Naive B cell (primary cell): ENCODE data around the gene XDH. TPM values are rescaled to one million over a fixed set of nuclear protein-coding genes. Genes with fewer than 3 reads are reported as not detected.

Source experiments
- ATAC-seq, 2 donors: fragments of 150-1000 bp; cut with Tn5 transposase; 2 replicates each; pipeline ENCODE4 v1.10.0; 2021; ENCODE audit warnings: low read depth in 2 of 2, mild to moderate bottlenecking in 2 of 2, moderate library complexity in 2 of 2
- DNase-seq: peaks from one replicate; pipeline ENCODE4 v3.0.0; 2022
- H3K27ac Mint-ChIP-seq, 6 donors: one replicate each; pipeline ENCODE4 v1.8.0; 2020 to 2022; ENCODE audit warnings: mild to moderate bottlenecking in 6 of 6, mixed read lengths in 6 of 6, moderate library complexity in 5 of 6, inconsistent platforms in 2 of 6
- H3K27me3 Mint-ChIP-seq, 3 donors: one replicate each; pipeline ENCODE4 v1.8.0; 2021 to 2022; ENCODE audit warnings: mixed read lengths in 3 of 3, mild to moderate bottlenecking in 1 of 3
- H3K36me3 Mint-ChIP-seq, 2 donors: one replicate each; pipeline ENCODE4 v1.8.0; 2020 to 2022; ENCODE audit warnings: mixed read lengths in 2 of 2, inconsistent platforms in 1 of 2, mild to moderate bottlenecking in 1 of 2
- H3K4me1 Mint-ChIP-seq, 3 donors: one replicate each; pipeline ENCODE4 v1.8.0; 2020 to 2022; ENCODE audit warnings: mixed read lengths in 3 of 3, inconsistent platforms in 1 of 3, mild to moderate bottlenecking in 1 of 3, moderate library complexity in 1 of 3
- H3K4me3 Mint-ChIP-seq, 8 donors: one replicate each; pipeline ENCODE4 v1.8.0; 2020 to 2022; ENCODE audit warnings: mild to moderate bottlenecking in 8 of 8, mixed read lengths in 8 of 8, moderate library complexity in 8 of 8, inconsistent platforms in 2 of 8
- H3K9me3 Mint-ChIP-seq, 7 donors: one replicate each; pipeline ENCODE4 v1.8.0; 2020 to 2022; ENCODE audit warnings: mixed read lengths in 7 of 7, mild to moderate bottlenecking in 5 of 7, inconsistent platforms in 2 of 7, moderate library complexity in 1 of 7
- polyA plus RNA-seq, 6 donors: library from polyadenylated mRNA; unstranded; fragments of 300-500 nt; fragmentation: Illumina TruSeq; gene quantifications; one replicate each; pipeline ENCODE4 v1.2.3, GENCODE V29; 2021; ENCODE audit warnings: low read depth in 6 of 6

Gene XDH
- polyA plus RNA-seq, 6 donors from 2014 or later, result not detected

- Mint-ChIP-seq H3K9me3 (peaks cover 13 to 66% (median 29%) of the 10 kb centered on the region in 7 donors), H3K36me3 (peaks cover 12 to 16% of the 10 kb centered on the region in 2 donors), H3K27me3 (peaks cover 8 to 10% (median 9%) of the 10 kb centered on the region in 3 donors), H3K4me3 (no peak overlapping the region), H3K27ac (no peak overlapping the region), H3K4me1 (no peaks in the 10 kb centered on the region)
- DNase-seq, result no peak
- no peak for ATAC-seq
Observed at GRCh38 chr2:31420936-31421335, 6.4 kb upstream of the XDH start.

- H3K9me3 Mint-ChIP-seq, result peaks cover 10 to 65% (median 29%) of the 10 kb centered on the region in 7 donors
- H3K27ac Mint-ChIP-seq, result no peak overlapping the region
- peaks cover 3 to 10% (median 5%) of the 10 kb centered on the region in 3 donors for H3K27me3 Mint-ChIP-seq
- peaks cover 12 to 16% of the 10 kb centered on the region in 2 donors for H3K36me3 Mint-ChIP-seq
- no peak overlapping the region for H3K4me3 Mint-ChIP-seq
- no peak for ATAC-seq
- DNase-seq, result no peak
- no peaks in the 10 kb centered on the region for H3K4me1 Mint-ChIP-seq
Observed at GRCh38 chr2:31419386-31419785, 4.8 kb upstream of the XDH start.

- no peak for ATAC-seq
- Mint-ChIP-seq H3K27ac (no peak overlapping the region), H3K36me3 (peaks cover 8 to 16% of the 10 kb centered on the region in 2 donors), H3K27me3 (peaks cover 5 to 8% (median 7%) of the 10 kb centered on the region in 3 donors), H3K4me1 (no peaks in the 10 kb centered on the region), H3K9me3 (peaks cover 10 to 32% (median 22%) of the 10 kb centered on the region in 7 donors), H3K4me3 (no peak overlapping the region)
- DNase-seq, result no peak
Observed at GRCh38 chr2:31415421-31415820, 879 bp upstream of the XDH start.

- Mint-ChIP-seq H3K36me3 (peaks cover 4 to 11% of the 10 kb centered on the region in 2 donors), H3K9me3 (peaks cover 3 to 18% (median 11%) of the 10 kb centered on the region in 7 donors), H3K27me3 (peaks cover 7 to 15% (median 15%) of the 10 kb centered on the region in 3 donors), H3K4me1 (no peaks in the 10 kb centered on the region), H3K4me3 (no peak overlapping the region), H3K27ac (no peak overlapping the region)
- DNase-seq, result no peak
- no peak for ATAC-seq
Observed at GRCh38 chr2:31413862-31414550, 536 bp downstream of the XDH start.

GRCh38 chr2:31413025-31413424 lies 1.5 kb downstream of the XDH start:
- Mint-ChIP-seq H3K27me3 (peaks cover 15 to 25% (median 25%) of the 10 kb centered on the region in 3 donors), H3K36me3 (peaks cover 0 to 1% of the 10 kb centered on the region in 2 donors), H3K9me3 (peaks cover 0 to 8% (median 2%) of the 10 kb centered on the region in 7 donors), H3K27ac (no peak overlapping the region), H3K4me1 (no peaks in the 10 kb centered on the region), H3K4me3 (no peak overlapping the region)
- DNase-seq (no peak), ATAC-seq (no peak)

- DNase-seq (no peak), ATAC-seq (no peak)
- no peak overlapping the region for H3K27ac Mint-ChIP-seq
- H3K4me3 Mint-ChIP-seq, result no peak overlapping the region
- no peaks in the 10 kb centered on the region for H3K4me1 Mint-ChIP-seq
- peaks cover 19 to 33% (median 28%) of the 10 kb centered on the region in 3 donors for H3K27me3 Mint-ChIP-seq
- no peaks in the 10 kb centered on the region for H3K36me3 Mint-ChIP-seq
- no peaks in the 10 kb centered on the region for H3K9me3 Mint-ChIP-seq
Observed at GRCh38 chr2:31411771-31412170, 2.8 kb downstream of the XDH start.

GRCh38 chr2:31406593-31407385 lies 7.8 kb downstream of the XDH start:
- H3K9me3 Mint-ChIP-seq, result no peaks in the 10 kb centered on the region
- H3K27me3 Mint-ChIP-seq, result peaks cover 21 to 32% (median 23%) of the 10 kb centered on the region in 3 donors
- no peaks in the 10 kb centered on the region for H3K36me3 Mint-ChIP-seq
- no peak for DNase-seq
- no peak overlapping the region for H3K27ac Mint-ChIP-seq
- no peak overlapping the region for H3K4me3 Mint-ChIP-seq
- ATAC-seq, result no peak
- H3K4me1 Mint-ChIP-seq, result no peaks in the 10 kb centered on the region

GRCh38 chr2:31404827-31405226 lies 9.7 kb downstream of the XDH start:
- Mint-ChIP-seq H3K9me3 (peaks cover 0 to 4% (median under 1%) of the 10 kb centered on the region in 7 donors), H3K36me3 (no peaks in the 10 kb centered on the region), H3K4me3 (no peak overlapping the region), H3K4me1 (no peaks in the 10 kb centered on the region), H3K27ac (no peak overlapping the region), H3K27me3 (peaks cover 20 to 30% (median 29%) of the 10 kb centered on the region in 3 donors)
- DNase-seq (no peak), ATAC-seq (no peak)

GRCh38 chr2:31404302-31404701 lies 10.2 kb downstream of the XDH start:
- peaks cover 0 to 6% (median 4%) of the 10 kb centered on the region in 7 donors for H3K9me3 Mint-ChIP-seq
- H3K27me3 Mint-ChIP-seq, result peaks cover 20 to 31% (median 25%) of the 10 kb centered on the region in 3 donors
- H3K36me3 Mint-ChIP-seq, result peaks cover 0 to 2% of the 10 kb centered on the region in 2 donors

GRCh38 chr2:31402388-31402787 lies 12.2 kb downstream of the XDH start:
- H3K4me3 Mint-ChIP-seq, result peak overlapping the region in 1 of 8 donors; percentile 12
- peaks cover 8 to 18% (median 16%) of the 10 kb centered on the region in 3 donors for H3K27me3 Mint-ChIP-seq
- H3K27ac Mint-ChIP-seq, result no peak overlapping the region
- peaks cover 0 to 11% (median 8%) of the 10 kb centered on the region in 7 donors for H3K9me3 Mint-ChIP-seq
- ATAC-seq (no peak), DNase-seq (no peak)
- H3K4me1 Mint-ChIP-seq, result no peaks in the 10 kb centered on the region
- H3K36me3 Mint-ChIP-seq, result peaks cover 4 to 8% of the 10 kb centered on the region in 2 donors

More at GRCh38 chr2:31404302-31404701, 10.2 kb downstream of the XDH start:
- DNase-seq (no peak), ATAC-seq (no peak)
- Mint-ChIP-seq H3K27ac (no peak overlapping the region), H3K4me3 (no peak overlapping the region), H3K4me1 (no peaks in the 10 kb centered on the region)

- H3K27me3 Mint-ChIP-seq, result peaks cover 8 to 18% (median 13%) of the 10 kb centered on the region in 3 donors
Observed at GRCh38 chr2:31401580-31401979, 13.0 kb downstream of the XDH start.

GRCh38 chr2:31398881-31399280 lies 15.7 kb downstream of the XDH start:
- no peak overlapping the region for H3K4me3 Mint-ChIP-seq
- ATAC-seq, result no peak
- H3K27me3 Mint-ChIP-seq, result peaks cover 0 to 36% (median 20%) of the 10 kb centered on the region in 3 donors
- DNase-seq, result no peak
- no peak overlapping the region for H3K27ac Mint-ChIP-seq
- H3K9me3 Mint-ChIP-seq, result peaks cover 0 to 13% (median 8%) of the 10 kb centered on the region in 7 donors
- H3K4me1 Mint-ChIP-seq, result no peaks in the 10 kb centered on the region
- peaks cover 4 to 8% of the 10 kb centered on the region in 2 donors for H3K36me3 Mint-ChIP-seq

More at GRCh38 chr2:31401580-31401979, 13.0 kb downstream of the XDH start:
- no peak overlapping the region for H3K27ac Mint-ChIP-seq
- no peaks in the 10 kb centered on the region for H3K4me1 Mint-ChIP-seq
- no peak overlapping the region for H3K4me3 Mint-ChIP-seq
- H3K9me3 Mint-ChIP-seq, result peaks cover 0 to 11% (median 8%) of the 10 kb centered on the region in 7 donors
- H3K36me3 Mint-ChIP-seq, result peaks cover 4 to 8% of the 10 kb centered on the region in 2 donors
- no peak for DNase-seq
- ATAC-seq, result no peak

GRCh38 chr2:31397094-31397493 lies 17.4 kb downstream of the XDH start:
- peaks cover 4 to 8% of the 10 kb centered on the region in 2 donors for H3K36me3 Mint-ChIP-seq
- H3K27ac Mint-ChIP-seq, result peak overlapping the region in 1 of 6 donors; percentile 80
- peaks cover 0 to 13% (median 9%) of the 10 kb centered on the region in 7 donors for H3K9me3 Mint-ChIP-seq
- H3K4me3 Mint-ChIP-seq, result no peak overlapping the region
- DNase-seq (no peak), ATAC-seq (no peak)
- H3K4me1 Mint-ChIP-seq, result no peaks in the 10 kb centered on the region
- peaks cover 0 to 36% (median 20%) of the 10 kb centered on the region in 3 donors for H3K27me3 Mint-ChIP-seq
